ENCODE results near the gene UBQLN4. TPM values are rescaled to one million over a fixed set of nuclear protein-coding genes. Genes with fewer than 3 reads are reported as not detected.

Gene UBQLN4
- total RNA-seq, 4 donors from 2014 or later, result 16.2 to 24.5 (median 18.6) TPM

DNA sequence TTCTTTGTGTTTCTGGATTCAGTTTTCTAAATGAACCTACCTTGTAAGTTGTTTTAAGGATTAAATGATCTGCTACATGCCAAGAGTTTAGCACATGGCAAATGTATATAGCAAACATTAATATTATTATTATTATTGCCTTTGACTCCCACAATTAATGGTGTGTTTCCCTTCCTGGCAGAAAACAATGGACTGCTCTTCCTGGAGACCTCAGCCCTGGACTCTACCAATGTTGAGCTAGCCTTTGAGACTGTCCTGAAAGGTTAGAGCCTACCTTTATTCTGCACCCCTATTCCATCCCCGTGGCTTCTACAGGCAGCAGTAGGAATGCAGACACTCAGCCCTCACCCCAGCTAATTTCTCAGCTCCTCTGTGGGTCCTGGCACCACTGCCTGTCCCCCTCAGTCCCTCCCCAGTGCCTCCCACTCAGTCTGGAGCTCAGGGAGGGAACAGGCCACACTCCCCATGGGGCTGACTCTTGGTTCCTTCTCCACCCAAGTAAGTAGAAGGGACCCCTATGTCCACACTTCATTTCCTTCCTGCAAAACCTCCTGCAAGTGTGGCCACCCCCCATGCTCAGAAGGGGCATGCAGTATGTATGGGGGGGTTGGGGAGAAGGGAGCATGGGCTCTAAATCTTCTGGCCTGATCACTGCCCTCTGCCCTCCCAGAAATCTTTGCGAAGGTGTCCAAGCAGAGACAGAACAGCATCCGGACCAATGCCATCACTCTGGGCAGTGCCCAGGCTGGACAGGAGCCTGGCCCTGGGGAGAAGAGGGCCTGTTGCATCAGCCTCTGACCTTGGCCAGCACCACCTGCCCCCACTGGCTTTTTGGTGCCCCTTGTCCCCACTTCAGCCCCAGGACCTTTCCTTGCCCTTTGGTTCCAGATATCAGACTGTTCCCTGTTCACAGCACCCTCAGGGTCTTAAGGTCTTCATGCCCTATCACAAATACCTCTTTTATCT lies 16.2 kb upstream of the UBQLN4 start:
- DNase-seq (ENCODE audit: low spot score) (no peak), ATAC-seq (ENCODE audit: low FRiP score) (no peak)
- TF ChIP-seq, protein P1, sequence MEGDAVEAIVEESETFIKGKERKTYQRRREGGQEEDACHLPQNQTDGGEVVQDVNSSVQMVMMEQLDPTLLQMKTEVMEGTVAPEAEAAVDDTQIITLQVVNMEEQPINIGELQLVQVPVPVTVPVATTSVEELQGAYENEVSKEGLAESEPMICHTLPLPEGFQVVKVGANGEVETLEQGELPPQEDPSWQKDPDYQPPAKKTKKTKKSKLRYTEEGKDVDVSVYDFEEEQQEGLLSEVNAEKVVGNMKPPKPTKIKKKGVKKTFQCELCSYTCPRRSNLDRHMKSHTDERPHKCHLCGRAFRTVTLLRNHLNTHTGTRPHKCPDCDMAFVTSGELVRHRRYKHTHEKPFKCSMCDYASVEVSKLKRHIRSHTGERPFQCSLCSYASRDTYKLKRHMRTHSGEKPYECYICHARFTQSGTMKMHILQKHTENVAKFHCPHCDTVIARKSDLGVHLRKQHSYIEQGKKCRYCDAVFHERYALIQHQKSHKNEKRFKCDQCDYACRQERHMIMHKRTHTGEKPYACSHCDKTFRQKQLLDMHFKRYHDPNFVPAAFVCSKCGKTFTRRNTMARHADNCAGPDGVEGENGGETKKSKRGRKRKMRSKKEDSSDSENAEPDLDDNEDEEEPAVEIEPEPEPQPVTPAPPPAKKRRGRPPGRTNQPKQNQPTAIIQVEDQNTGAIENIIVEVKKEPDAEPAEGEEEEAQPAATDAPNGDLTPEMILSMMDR (IDR thresholded peaks at IDR 0.05), result no peak

DNA sequence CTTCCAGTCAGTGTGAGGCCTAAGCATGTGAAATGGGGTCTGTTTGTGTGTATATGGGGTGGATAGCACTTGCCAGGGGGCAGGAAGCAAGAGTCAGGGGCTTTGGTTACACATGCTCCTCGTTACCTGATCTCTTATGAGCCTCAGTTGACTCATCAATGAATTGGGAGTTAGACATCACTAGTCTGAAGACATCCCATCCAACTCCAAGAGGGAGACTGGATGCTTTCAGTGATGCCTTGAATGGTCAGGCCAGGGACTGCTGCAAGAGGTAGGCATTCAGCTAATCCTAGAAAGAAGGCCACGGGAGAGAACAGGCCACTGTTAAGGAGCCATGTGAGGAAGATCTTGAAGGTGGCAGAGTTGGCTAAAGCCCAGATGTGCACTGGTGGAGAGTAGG lies 13.7 kb upstream of the UBQLN4 start:
- ATAC-seq (ENCODE audit: low FRiP score), result no peak
- TF ChIP-seq, protein P1 (IDR thresholded peaks at IDR 0.05), result no peak
- no peak for DNase-seq (ENCODE audit: low spot score)

GRCh38 chr1:156065871-156066270 lies 12.3 kb upstream of the UBQLN4 start:
- ATAC-seq (ENCODE audit: low FRiP score) (no peak), DNase-seq (ENCODE audit: low spot score) (no peak)
- TF ChIP-seq, protein P1 (IDR thresholded peaks at IDR 0.05), result no peak

DNA sequence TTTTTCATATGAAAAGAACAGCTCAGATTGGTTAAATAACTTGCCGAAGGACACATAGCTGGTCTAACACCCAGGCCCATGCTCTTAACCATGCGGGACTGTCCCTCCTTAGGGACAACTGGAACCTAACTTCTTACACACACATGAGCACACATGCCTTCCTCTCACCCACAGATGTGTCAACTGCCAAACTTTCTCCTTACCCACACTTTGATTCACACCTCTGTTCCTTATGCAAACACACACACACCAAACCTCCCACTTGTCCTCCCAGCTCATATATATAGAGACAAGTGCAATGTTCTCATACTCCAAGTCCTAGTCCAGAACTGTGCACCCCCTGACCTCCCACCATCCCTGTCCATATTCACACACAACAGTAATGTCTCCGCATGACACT lies 11.6 kb upstream of the UBQLN4 start:
- ATAC-seq (ENCODE audit: low FRiP score), result no peak
- TF ChIP-seq, protein P1 (IDR thresholded peaks at IDR 0.05), result no peak
- no peak for DNase-seq (ENCODE audit: low spot score)

GRCh38 chr1:156064615-156065014 lies 11.0 kb upstream of the UBQLN4 start:
- ATAC-seq (ENCODE audit: low FRiP score), result no peak
- TF ChIP-seq, protein P1 (IDR thresholded peaks at IDR 0.05), result no peak
- DNase-seq (ENCODE audit: low spot score), result no peak

- DNase-seq (ENCODE audit: low spot score) (no peak), ATAC-seq (ENCODE audit: low FRiP score) (no peak)
Measured at GRCh38 chr1:156063997-156064285, 10.3 kb upstream of the UBQLN4 start.

More at GRCh38 chr1:156063997-156064285, 10.3 kb upstream of the UBQLN4 start:
- TF ChIP-seq, protein P1 (IDR thresholded peaks at IDR 0.05), result no peak

All from omental fat pad (tissue), 4 donors.